ENCODE measurements around the gene ZSWIM7. TPM values are rescaled to one million over a fixed set of nuclear protein-coding genes. Genes with fewer than 3 reads are reported as not detected.

ZSWIM7 gene
- total and polyA plus RNA-seq, 7 donors, result 13.0 to 55.5 (median 25.8) TPM

DNA sequence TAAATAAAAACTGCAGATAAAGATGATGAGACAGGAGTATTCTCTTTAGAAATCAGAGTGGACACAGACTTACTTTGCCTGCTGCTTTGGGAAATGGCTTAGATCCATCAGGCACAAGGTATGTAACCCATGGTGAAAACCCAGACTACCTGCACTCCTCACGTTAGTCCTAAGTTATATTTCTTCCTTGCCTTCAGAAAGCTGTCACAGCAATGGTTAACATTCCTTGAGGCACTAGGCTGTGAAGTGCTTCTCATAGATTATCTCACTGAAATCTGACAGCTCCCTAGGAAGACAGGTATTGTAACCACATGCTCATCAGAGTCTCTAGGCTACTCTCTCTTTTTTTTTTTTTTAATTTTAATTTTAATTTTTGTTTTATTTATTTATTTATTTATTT is 20.9 kb downstream of the ZSWIM7 start:
- H3K27ac ChIP-seq, result no peak overlapping the region

DNA sequence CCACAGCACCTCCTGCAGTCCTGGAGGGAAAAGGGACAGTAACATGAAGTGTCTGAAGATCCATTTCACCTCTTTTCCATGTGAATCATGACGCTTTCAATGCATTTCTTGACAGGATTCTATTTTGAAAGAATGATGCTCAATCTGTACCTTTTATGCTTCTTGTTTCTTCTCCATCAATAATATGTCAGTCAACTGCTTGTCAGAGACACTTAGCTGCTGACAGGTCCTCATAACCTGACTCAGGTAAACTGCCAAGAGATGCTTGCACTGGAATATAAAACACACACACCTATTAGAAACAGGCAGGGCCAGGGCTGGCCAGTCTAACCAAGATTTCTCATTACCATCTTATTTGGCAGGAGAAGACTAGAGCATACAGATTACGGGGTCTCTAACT is 21.6 kb downstream of the ZSWIM7 start:
- WGBS, 2 donors, result 98 to 99% methylated on average over 2 of the region's 2 CpGs
- Histone ChIP-seq H3K36me3 (peaks cover 0 to 52% (median 23%) of the 10 kb centered on the region in 4 donors), H3K27me3 (no peaks in the 10 kb centered on the region), H3K9me3 (no peaks in the 10 kb centered on the region), H3K4me1 (peaks cover 0 to 14% (median 0%) of the 10 kb centered on the region in 4 donors), H3K4me3 (no peak overlapping the region), H3K27ac (no peak overlapping the region)
- TF ChIP-seq EP300 (IDR thresholded peaks at IDR 0.05) (no peak), POLR2A (IDR thresholded peaks at IDR 0.05) (no peak), CTCF (IDR thresholded peaks at IDR 0.05) (no peak), POLR2AphosphoS5 (IDR thresholded peaks at IDR 0.05) (no peak)
- intact Hi-C loops (cut with DNase I), result no loop called here
- DNase-seq, result no peak

More for the DNA sequence above, 20.9 kb downstream of the ZSWIM7 start:
- intact Hi-C loops (cut with DNase I), result no loop called here
- H3K4me1 ChIP-seq, result peaks cover 0 to 14% (median 0%) of the 10 kb centered on the region in 4 donors
- TF ChIP-seq POLR2AphosphoS5 (IDR thresholded peaks at IDR 0.05) (no peak), CTCF (IDR thresholded peaks at IDR 0.05) (no peak), POLR2A (IDR thresholded peaks at IDR 0.05) (no peak), EP300 (IDR thresholded peaks at IDR 0.05) (no peak)
- peaks cover 0 to 53% (median 23%) of the 10 kb centered on the region in 4 donors for H3K36me3 ChIP-seq
- no peaks in the 10 kb centered on the region for H3K27me3 ChIP-seq
- no peak overlapping the region for H3K4me3 ChIP-seq
- no peaks in the 10 kb centered on the region for H3K9me3 ChIP-seq
- WGBS, 2 donors, result 78 to 87% methylated on average over 1 of the region's 1 CpG
- DNase-seq, result no peak

DNA sequence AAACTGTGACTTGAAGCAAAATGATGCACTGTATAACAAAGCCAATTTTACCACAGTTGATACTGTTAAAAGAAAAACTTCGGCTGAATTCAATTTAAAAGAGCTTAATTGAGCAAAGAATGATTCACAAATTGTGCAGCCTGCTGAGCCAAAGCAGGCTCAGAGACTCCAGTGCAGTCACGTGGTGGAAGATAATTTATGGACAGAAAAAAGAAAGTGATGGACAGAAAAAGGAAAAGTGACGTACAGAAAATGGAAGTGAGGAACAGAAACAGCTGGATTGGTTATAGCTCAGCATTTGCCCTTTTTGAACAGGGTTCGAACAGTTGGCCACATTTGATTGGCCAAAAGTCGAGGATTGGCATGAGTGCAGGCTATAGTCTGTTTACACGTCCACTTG is 25.7 kb downstream of the ZSWIM7 start:
- TF ChIP-seq POLR2AphosphoS5 (IDR thresholded peaks at IDR 0.05) (no peak), POLR2A (IDR thresholded peaks at IDR 0.05) (no peak), CTCF (IDR thresholded peaks at IDR 0.05) (no peak), EP300 (IDR thresholded peaks at IDR 0.05) (no peak)
- no peak for DNase-seq

DNA sequence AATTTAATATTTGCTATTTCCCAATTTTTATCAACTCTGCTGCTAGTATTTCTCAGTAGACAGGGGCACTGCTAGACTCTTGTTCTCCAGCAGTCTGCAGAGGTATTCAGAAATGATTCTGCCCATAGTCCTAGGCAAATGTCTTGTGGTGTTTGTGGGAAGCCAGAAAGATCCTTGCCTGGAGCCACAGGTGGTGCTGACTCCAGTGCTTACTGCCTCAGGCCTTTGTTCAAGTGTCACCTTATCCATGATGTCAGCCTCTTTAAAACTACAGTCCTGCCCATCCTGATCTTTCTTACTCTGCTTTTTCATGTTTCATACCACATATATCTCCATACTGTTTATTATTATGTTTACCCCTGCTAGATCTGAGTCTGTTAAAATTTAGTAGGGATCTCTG is 26.5 kb downstream of the ZSWIM7 start:
- Histone ChIP-seq H3K4me1 (peaks cover 0 to 14% (median 0%) of the 10 kb centered on the region in 4 donors), H3K36me3 (peaks cover 0 to 21% (median 2%) of the 10 kb centered on the region in 4 donors), H3K27me3 (no peaks in the 10 kb centered on the region), H3K9me3 (no peaks in the 10 kb centered on the region), H3K27ac (no peak overlapping the region), H3K4me3 (no peak overlapping the region)
- TF ChIP-seq POLR2AphosphoS5 (IDR thresholded peaks at IDR 0.05), result no peak
- TF ChIP-seq CTCF (IDR thresholded peaks at IDR 0.05), result no peak
- no peak for TF ChIP-seq EP300 (IDR thresholded peaks at IDR 0.05)
- no peak for TF ChIP-seq POLR2A (IDR thresholded peaks at IDR 0.05)
- intact Hi-C loops (cut with DNase I), result no loop called here
- DNase-seq, result no peak

More for the DNA sequence above, 25.7 kb downstream of the ZSWIM7 start:
- H3K27me3 ChIP-seq, result no peaks in the 10 kb centered on the region
- WGBS, 2 donors, result 87% methylated on average over 6 of the region's 6 CpGs
- H3K36me3 ChIP-seq, result peaks cover 0 to 23% (median 2%) of the 10 kb centered on the region in 4 donors
- peaks cover 0 to 14% (median 0%) of the 10 kb centered on the region in 4 donors for H3K4me1 ChIP-seq
- H3K9me3 ChIP-seq, result no peaks in the 10 kb centered on the region
- intact Hi-C loops (cut with DNase I), result no loop called here
- no peak overlapping the region for H3K4me3 ChIP-seq
- H3K27ac ChIP-seq, result no peak overlapping the region

DNA sequence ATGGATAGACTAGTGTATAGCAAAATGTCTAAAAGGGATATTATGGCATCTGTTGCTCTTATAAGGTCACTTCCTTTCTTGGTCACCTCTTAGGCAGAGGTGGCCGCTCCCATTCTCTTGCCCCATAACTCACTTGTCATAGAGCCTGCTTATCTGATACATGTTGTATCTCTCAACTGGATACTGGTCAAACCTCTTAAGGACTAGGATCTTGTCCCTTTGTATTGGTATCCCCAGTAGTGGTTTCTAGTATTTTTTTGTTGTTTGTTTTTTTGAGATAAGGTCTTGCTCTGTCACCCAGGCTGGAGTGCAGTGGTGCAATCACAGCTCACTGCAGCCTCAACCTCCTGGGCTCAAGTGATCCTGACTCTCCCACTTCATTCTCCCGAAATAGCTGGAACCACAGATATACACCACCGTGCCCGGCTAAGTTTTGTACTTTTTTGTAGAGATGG is 27.0 kb downstream of the ZSWIM7 start:
- H3K36me3 ChIP-seq, result peaks cover 0 to 16% (median 2%) of the 10 kb centered on the region in 4 donors
- H3K27me3 ChIP-seq, result no peaks in the 10 kb centered on the region
- H3K27ac ChIP-seq, result no peak overlapping the region
- H3K9me3 ChIP-seq, result no peaks in the 10 kb centered on the region
- TF ChIP-seq CTCF (IDR thresholded peaks at IDR 0.05) (no peak), POLR2A (IDR thresholded peaks at IDR 0.05) (no peak), EP300 (IDR thresholded peaks at IDR 0.05) (no peak)
- WGBS, 2 donors, result 97 to 98% methylated on average over 4 of the region's 4 CpGs
- intact Hi-C loops (cut with DNase I), result no loop called here
- no peak for DNase-seq
- H3K4me1 ChIP-seq, result peaks cover 0 to 14% (median 0%) of the 10 kb centered on the region in 4 donors
- no peak overlapping the region for H3K4me3 ChIP-seq

All from sigmoid colon (tissue), 7 donors.